CD14-positive monocyte (primary cell): ENCODE results near the gene CHRNA4. TPM values are rescaled to one million over a fixed set of nuclear protein-coding genes. Genes with fewer than 3 reads are reported as not detected.

ENCODE experiments used
- DNase-seq, 3 donors: peaks; one replicate each; pipeline ENCODE4 v3.0.0-alpha.2; 2011 to 2022
- H2AFZ ChIP-seq: 2 replicates; pipeline ENCODE4 v1.6.0; 2012; ENCODE audit warnings: mild to moderate bottlenecking, low read depth, low read length, inconsistent platforms; ENCODE audit not compliant: insufficient read depth, poor library complexity, severe bottlenecking
- H3K27ac ChIP-seq, 2 donors: 1 replicate in 1 of 2; 2 replicates in 1 of 2; pipeline ENCODE4 v1.5.1; 2012 to 2013; ENCODE audit warnings: low read length in 2 of 2, control low read depth in 1 of 2, inconsistent platforms in 1 of 2, low read depth in 1 of 2, mild to moderate bottlenecking in 1 of 2
- H3K27me3 ChIP-seq, 2 donors: one replicate each; pipeline versions ENCODE4 v1.6.0 to v1.6.1; 2011 to 2013; ENCODE audit warnings: low read length in 2 of 2; ENCODE audit not compliant: control insufficient read depth in 2 of 2, insufficient read depth in 2 of 2
- H3K36me3 ChIP-seq, 2 donors: replicated peaks in 1 of 2; 1 replicate in 1 of 2; 2 replicates in 1 of 2; pipeline versions ENCODE4 v1.5.1 to v1.6.1; 2012 to 2013; ENCODE audit warnings: low read length in 2 of 2, control low read depth in 1 of 2, inconsistent platforms in 1 of 2, mild to moderate bottlenecking in 1 of 2; ENCODE audit not compliant: insufficient read depth in 2 of 2, control insufficient read depth in 1 of 2
- H3K4me1 ChIP-seq, 2 donors: 1 replicate in 1 of 2; 2 replicates in 1 of 2; pipeline versions ENCODE4 v1.5.1 to v1.6.1; 2012 to 2013; ENCODE audit warnings: low read length in 2 of 2, control low read depth in 1 of 2, inconsistent platforms in 1 of 2, mild to moderate bottlenecking in 1 of 2, moderate library complexity in 1 of 2; ENCODE audit not compliant: insufficient read depth in 2 of 2, control insufficient read depth in 1 of 2
- H3K4me2 ChIP-seq: replicated peaks from 2 replicates; pipeline ENCODE3; 2012; ENCODE audit warnings: low read length, moderate library complexity, mild to moderate bottlenecking; ENCODE audit not compliant: poor library complexity, severe bottlenecking; ENCODE audit errors: extremely low read depth
- H3K4me3 ChIP-seq, 3 experiments: fragments of 200-600 bp in 1 of 3; sonication (generic) in 1 of 3; replicated peaks in 1 of 3; 1 replicate in 2 of 3; 2 replicates in 1 of 3; pipeline ENCODE4 v1.5.1; 2011 to 2013; ENCODE audit warnings: low read length in 3 of 3, mild to moderate bottlenecking in 3 of 3, control low read depth in 2 of 3, low read depth in 2 of 3, inconsistent platforms in 1 of 3, moderate library complexity in 1 of 3
- H3K79me2 ChIP-seq: 2 replicates; pipeline ENCODE4 v1.6.0; 2012; ENCODE audit warnings: mild to moderate bottlenecking, control low read depth, inconsistent platforms, low read length, moderate library complexity; ENCODE audit not compliant: insufficient read depth
- H3K9ac ChIP-seq: 2 replicates; pipeline ENCODE4 v1.6.0; 2017; ENCODE audit warnings: low read length, mild to moderate bottlenecking; ENCODE audit not compliant: insufficient read depth, poor library complexity, severe bottlenecking
- H3K9me3 ChIP-seq, 2 donors: replicated peaks in 1 of 2; 1 replicate in 1 of 2; 2 replicates in 1 of 2; pipeline versions ENCODE4 v1.5.1 to v1.6.1; 2012 to 2013; ENCODE audit warnings: low read length in 2 of 2, control low read depth in 1 of 2; ENCODE audit not compliant: control insufficient read depth in 1 of 2, insufficient read depth in 1 of 2
- H4K20me1 ChIP-seq: 2 replicates; pipeline ENCODE4 v1.6.0; 2012; ENCODE audit warnings: mild to moderate bottlenecking, low read length, control low read depth, moderate library complexity; ENCODE audit not compliant: insufficient read depth
- H3K27ac Mint-ChIP-seq, 7 donors: one replicate each; pipeline ENCODE4 v1.8.0; 2020; ENCODE audit warnings: mild to moderate bottlenecking in 7 of 7, mixed read lengths in 7 of 7, moderate library complexity in 6 of 7, inconsistent platforms in 2 of 7
- H3K27me3 Mint-ChIP-seq, 3 donors: one replicate each; pipeline ENCODE4 v1.8.0; 2021 to 2022; ENCODE audit warnings: low read depth in 3 of 3, mild to moderate bottlenecking in 3 of 3, mixed read lengths in 3 of 3, moderate library complexity in 3 of 3, inconsistent platforms in 1 of 3
- H3K36me3 Mint-ChIP-seq, 2 donors: one replicate each; pipeline ENCODE4 v1.8.0; 2020; ENCODE audit warnings: mixed read lengths in 2 of 2, inconsistent platforms in 1 of 2, mild to moderate bottlenecking in 1 of 2
- H3K4me1 Mint-ChIP-seq: one replicate; pipeline ENCODE4 v1.8.0; 2020; ENCODE audit warnings: mild to moderate bottlenecking, mixed read lengths
- H3K4me3 Mint-ChIP-seq, 2 donors: one replicate each; pipeline ENCODE4 v1.8.0; 2020; ENCODE audit warnings: mild to moderate bottlenecking in 2 of 2, mixed read lengths in 2 of 2, moderate library complexity in 1 of 2
- H3K9me3 Mint-ChIP-seq, 7 donors: one replicate each; pipeline ENCODE4 v1.8.0; 2020 to 2022; ENCODE audit warnings: mixed read lengths in 7 of 7, mild to moderate bottlenecking in 6 of 7, moderate library complexity in 6 of 7, inconsistent platforms in 2 of 7
- CTCF ChIP-seq: fragments of 200-600 bp; IDR thresholded peaks from one replicate; pipeline ENCODE4 v1.8.0; 2022; ENCODE audit warnings: antibody characterized with exemption, mild to moderate bottlenecking
- WGBS: methylation state at CpG from one replicate; pipeline ENCODE4 v1.1.5; 2013; ENCODE audit warnings: missing lambda C conversion rate; ENCODE audit not compliant: insufficient coverage; 5-methylcytosine and 5-hydroxymethylcytosine counted together
- intact Hi-C, 2 donors: fragments of 100-400 bp; cut with micrococcal nuclease; formaldehyde crosslinking; loops; one replicate each; pipeline versions ENCODE4 v1.15.0 to v1.15.1; 2023
- polyA plus RNA-seq, 3 donors: library from polyadenylated mRNA; depleted of rRNA in 1 of 3; unstranded in 2 of 3; stranded (reverse) in 1 of 3; fragments of 300-500 nt in 2 of 3; fragments of >200 nt in 1 of 3; fragmentation: Illumina TruSeq in 2 of 3; gene quantifications; 1 replicate in 2 of 3; 2 replicates in 1 of 3; pipeline ENCODE4 v1.2.3, GENCODE V29; 2012 to 2021

CHRNA4 gene
- polyA plus RNA-seq, 3 donors: not detected

DNA sequence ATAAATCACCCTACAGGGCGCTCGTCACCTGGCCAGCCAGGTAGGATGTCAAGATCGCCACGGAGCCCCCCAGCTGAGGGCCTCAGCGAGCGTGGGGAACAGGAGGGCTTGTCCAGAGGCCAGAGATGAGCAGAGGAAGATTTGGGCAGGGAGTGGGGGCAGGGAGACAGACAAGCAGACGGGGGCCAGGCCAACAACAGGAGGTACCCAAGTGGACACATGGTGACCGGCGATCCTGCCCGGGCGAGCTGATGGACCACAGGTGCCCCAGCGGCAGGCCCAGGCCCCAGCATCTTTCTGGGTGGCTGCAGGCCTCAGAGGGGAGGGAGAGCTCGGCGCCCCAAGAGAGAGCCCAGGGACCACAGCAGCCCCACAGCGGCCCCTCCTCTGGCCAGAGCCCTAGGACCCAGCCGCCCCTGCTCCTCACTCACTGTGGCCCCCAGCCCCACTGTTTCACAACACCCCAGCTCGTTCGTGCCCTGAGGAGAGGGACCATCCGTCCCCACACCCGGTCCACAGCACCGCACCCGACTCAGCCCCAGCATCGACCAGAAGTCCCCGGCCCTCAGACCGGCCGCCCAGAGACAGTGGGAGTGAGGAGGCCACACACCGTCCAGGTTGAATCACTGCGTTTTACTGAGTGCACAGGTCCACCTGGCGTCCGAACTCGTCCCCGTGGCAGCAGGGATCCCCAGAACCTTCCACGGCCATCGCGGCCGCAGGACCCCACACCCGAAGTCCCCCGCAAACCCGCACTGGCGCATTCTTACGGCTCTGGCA, 38.6 kb upstream of the CHRNA4 start:
- no peak for TF ChIP-seq CTCF
- no peak for DNase-seq
- H2AFZ ChIP-seq: no peak overlapping the region
- Mint-ChIP-seq H3K36me3 (no peaks in the 10 kb centered on the region), H3K27me3 (peaks cover 2 to 12% (median 8%) of the 10 kb centered on the region in 3 donors), H3K9me3 (peaks cover 0 to 2% (median 0%) of the 10 kb centered on the region in 7 donors), H3K4me1 (no peaks in the 10 kb centered on the region), H3K4me3 (no peak overlapping the region), H3K27ac (no peak overlapping the region)
- intact Hi-C loops: no loop called here
- no peak overlapping the region for H3K27ac ChIP-seq
- WGBS: 95% methylated on average over 35 of the region's 41 CpGs
- no peak overlapping the region for H3K4me3 ChIP-seq
- H3K36me3 ChIP-seq: no peaks in the 10 kb centered on the region
- no peaks in the 10 kb centered on the region for H3K4me1 ChIP-seq
- H3K27me3 ChIP-seq: no peaks in the 10 kb centered on the region
- no peaks in the 10 kb centered on the region for H3K9me3 ChIP-seq
- H3K79me2 ChIP-seq: no peaks in the 10 kb centered on the region
- no peak overlapping the region for H3K4me2 ChIP-seq
- H3K9ac ChIP-seq: no peak overlapping the region
- H4K20me1 ChIP-seq: no peaks in the 10 kb centered on the region

- no peaks in the 10 kb centered on the region for H4K20me1 ChIP-seq
- no peak overlapping the region for H3K4me3 ChIP-seq
- WGBS: 88% methylated on average over 24 of the region's 27 CpGs
- H3K79me2 ChIP-seq: no peaks in the 10 kb centered on the region
- H3K27ac Mint-ChIP-seq: no peak overlapping the region
- no peaks in the 10 kb centered on the region for H3K4me1 Mint-ChIP-seq
- no peaks in the 10 kb centered on the region for H3K4me1 ChIP-seq
- H3K27me3 Mint-ChIP-seq: peaks cover 2 to 20% (median 13%) of the 10 kb centered on the region in 3 donors
- intact Hi-C loops: no loop called here
- H3K4me2 ChIP-seq: no peak overlapping the region
- H3K4me3 Mint-ChIP-seq: no peak overlapping the region
- peaks cover 0 to 2% (median 0%) of the 10 kb centered on the region in 7 donors for H3K9me3 Mint-ChIP-seq
- no peaks in the 10 kb centered on the region for H3K27me3 ChIP-seq
- H3K9me3 ChIP-seq: no peaks in the 10 kb centered on the region
- H3K36me3 ChIP-seq: no peaks in the 10 kb centered on the region
- no peak overlapping the region for H3K27ac ChIP-seq
- no peak overlapping the region for H3K9ac ChIP-seq
- no peak overlapping the region for H2AFZ ChIP-seq
- no peak for TF ChIP-seq CTCF
- H3K36me3 Mint-ChIP-seq: no peaks in the 10 kb centered on the region
- no peak for DNase-seq
These were observed 37.8 kb upstream of the CHRNA4 start for GRCh38 chr20:63398744-63399514.
